Measurements from ENCODE around the gene MAPK10. TPM values are rescaled to one million over a fixed set of nuclear protein-coding genes. Genes with fewer than 3 reads are reported as not detected.

The MAPK10 gene
- total RNA-seq, 2 experiments from 2014 or later, result 32.0 TPM; not detected in 1

GRCh38 chr4:86107112-86107511, 252.7 kb downstream of the MAPK10 start:
- no TSS peak for BruUV-seq (replicated peaks)
- POLR2A ChIA-PET, result interaction anchor here (0.6 to 1.3 kb wide), 4 partner anchors 10 to 170 kb away, joined by 3 to 7 read pairs (median 4); no protein-coding TSS in a partner anchor
- TF ChIP-seq EZH2phosphoT487 (IDR thresholded peaks at IDR 0.05; ENCODE audit: borderline replicate concordance, low read depth, low read length), result no peak
- no peak for TF ChIP-seq CTCF (conservative IDR thresholded peaks at IDR 0.05; ENCODE audit: low read length)
- no peaks in the 10 kb centered on the region for H3K36me3 ChIP-seq (ENCODE audit: insufficient read depth, low read length)
- no peak for DNase-seq (ENCODE audit: low spot score)
- no peak overlapping the region for H3K4me2 ChIP-seq (ENCODE audit: low read length)
- no peak overlapping the region for H2AFZ ChIP-seq (ENCODE audit: low read length)
- H3K9me2 ChIP-seq (ENCODE audit: insufficient read depth, low read length), result no peaks in the 10 kb centered on the region
- no peaks in the 10 kb centered on the region for H4K20me1 ChIP-seq (ENCODE audit: insufficient read depth, low read length)
- no peaks in the 10 kb centered on the region for H3K9me3 ChIP-seq (ENCODE audit: low read length)
- no peak overlapping the region for H3K27ac ChIP-seq (ENCODE audit: low read depth, low read length, poor library complexity, severe bottlenecking)
- CTCF ChIA-PET (ENCODE audit: unreplicated experiment), result interaction anchor here (0.6 kb wide), 1 partner anchor 722 kb away, joined by 3 read pairs; no protein-coding TSS in a partner anchor
- no peaks in the 10 kb centered on the region for H3K4me1 ChIP-seq (ENCODE audit: insufficient read depth, low read length, poor library complexity, severe bottlenecking)
- no peak overlapping the region for H3K4me3 ChIP-seq (ENCODE audit: low read depth, low read length, poor library complexity, severe bottlenecking)
- intact Hi-C loops (cut with micrococcal nuclease; ENCODE audit: unreplicated experiment), result no loop called here
- no peaks in the 10 kb centered on the region for H3K79me2 ChIP-seq (ENCODE audit: insufficient read depth, low read depth, low read length)

GRCh38 chr4:86106475-86106874, 253.4 kb downstream of the MAPK10 start:
- Histone ChIP-seq H3K36me3 (ENCODE audit: insufficient read depth, low read length) (no peaks in the 10 kb centered on the region), H3K27ac (ENCODE audit: low read depth, low read length, poor library complexity, severe bottlenecking) (no peak overlapping the region), H3K9me2 (ENCODE audit: insufficient read depth, low read length) (no peaks in the 10 kb centered on the region), H3K4me3 (ENCODE audit: low read depth, low read length, poor library complexity, severe bottlenecking) (no peak overlapping the region), H3K4me1 (ENCODE audit: insufficient read depth, low read length, poor library complexity, severe bottlenecking) (no peaks in the 10 kb centered on the region), H3K79me2 (ENCODE audit: insufficient read depth, low read depth, low read length) (no peaks in the 10 kb centered on the region), H2AFZ (ENCODE audit: low read length) (no peak overlapping the region), H3K9me3 (ENCODE audit: low read length) (no peaks in the 10 kb centered on the region), H4K20me1 (ENCODE audit: insufficient read depth, low read length) (no peaks in the 10 kb centered on the region), H3K4me2 (ENCODE audit: low read length) (no peak overlapping the region)
- TF ChIP-seq CTCF (conservative IDR thresholded peaks at IDR 0.05; ENCODE audit: low read length) (no peak), EZH2phosphoT487 (IDR thresholded peaks at IDR 0.05; ENCODE audit: borderline replicate concordance, low read depth, low read length) (no peak)
- ChIA-PET POLR2A (interaction anchor here (0.6 to 1.0 kb wide), 3 partner anchors 14 to 171 kb away, joined by 3 to 6 read pairs (median 3); no protein-coding TSS in a partner anchor), CTCF (ENCODE audit: unreplicated experiment) (interaction anchor here (0.6 kb wide), 1 partner anchor 722 kb away, joined by 3 read pairs; no protein-coding TSS in a partner anchor)
- intact Hi-C loops (cut with micrococcal nuclease; ENCODE audit: unreplicated experiment), result no loop called here
- no peak for DNase-seq (ENCODE audit: low spot score)
- no TSS peak for BruUV-seq (replicated peaks)

- TF ChIP-seq CTCF (conservative IDR thresholded peaks at IDR 0.05; ENCODE audit: low read length), result no peak
- no peak for TF ChIP-seq EZH2phosphoT487 (IDR thresholded peaks at IDR 0.05; ENCODE audit: borderline replicate concordance, low read depth, low read length)
Observed at GRCh38 chr4:86101841-86102240, 258.0 kb downstream of the MAPK10 start.

More at GRCh38 chr4:86101841-86102240, 258.0 kb downstream of the MAPK10 start:
- BruUV-seq (replicated peaks), result no TSS peak
- Histone ChIP-seq H3K79me2 (ENCODE audit: insufficient read depth, low read depth, low read length) (no peaks in the 10 kb centered on the region), H3K9me2 (ENCODE audit: insufficient read depth, low read length) (no peaks in the 10 kb centered on the region), H3K4me1 (ENCODE audit: insufficient read depth, low read length, poor library complexity, severe bottlenecking) (no peaks in the 10 kb centered on the region), H3K4me2 (ENCODE audit: low read length) (no peak overlapping the region), H3K27ac (ENCODE audit: low read depth, low read length, poor library complexity, severe bottlenecking) (no peak overlapping the region), H4K20me1 (ENCODE audit: insufficient read depth, low read length) (no peaks in the 10 kb centered on the region), H3K36me3 (ENCODE audit: insufficient read depth, low read length) (no peaks in the 10 kb centered on the region), H3K4me3 (ENCODE audit: low read depth, low read length, poor library complexity, severe bottlenecking) (no peak overlapping the region), H2AFZ (ENCODE audit: low read length) (no peak overlapping the region), H3K9me3 (ENCODE audit: low read length) (no peaks in the 10 kb centered on the region)
- no peak for DNase-seq (ENCODE audit: low spot score)
- intact Hi-C loops (cut with micrococcal nuclease; ENCODE audit: unreplicated experiment), result no loop called here
- POLR2A ChIA-PET, result interaction anchor here (0.8 kb wide), 1 partner anchor 23 kb away, joined by 3 read pairs; no protein-coding TSS in a partner anchor
- CTCF ChIA-PET (ENCODE audit: unreplicated experiment), result no interaction called here
